Transverse colon (tissue), 4 donors: Measurements from ENCODE around the gene CDC25B. TPM values are rescaled to one million over a fixed set of nuclear protein-coding genes. Genes with fewer than 3 reads are reported as not detected.
"Not testable (repeated sequence)": the region's sequence is repeated elsewhere in the genome, so short reads cannot be mapped to it uniquely, and the experiment has no call there.

ENCODE experiments used
- DNase-seq: peaks from one replicate; pipeline ENCODE4 v3.0.0-alpha.2; 2019
- H3K27ac ChIP-seq, 4 donors: fragments of 200-600 bp; sonication (generic); 2 replicates each; pipeline ENCODE4 v1.5.1; 2016 to 2018; ENCODE audit warnings: inconsistent platforms in 4 of 4
- H3K27me3 ChIP-seq: fragments of 200-600 bp; sonication (generic); 2 replicates; pipeline ENCODE4 v1.5.1; 2017; ENCODE audit warnings: inconsistent platforms
- H3K36me3 ChIP-seq, 4 donors: fragments of 200-600 bp; sonication (generic); 2 replicates each; pipeline ENCODE4 v1.5.1; 2017 to 2019; ENCODE audit warnings: inconsistent platforms in 4 of 4
- H3K4me1 ChIP-seq, 4 donors: fragments of 200-600 bp; sonication (generic); 2 replicates each; pipeline ENCODE4 v1.5.1; 2017 to 2020; ENCODE audit warnings: inconsistent platforms in 4 of 4
- H3K4me3 ChIP-seq, 4 donors: fragments of 200-600 bp; sonication (generic); 1 replicate in 1 of 4; 2 replicates in 3 of 4; pipeline versions ENCODE4 v1.5.1 to v1.6.1; 2017 to 2019; ENCODE audit warnings: inconsistent platforms in 4 of 4
- H3K9me3 ChIP-seq, 2 donors: fragments of 200-600 bp; sonication (generic); 2 replicates each; pipeline ENCODE4 v1.5.1; 2017 to 2019; ENCODE audit warnings: inconsistent platforms in 2 of 2
- EP300 ChIP-seq: sonication (generic); formaldehyde crosslinking; IDR thresholded peaks from one replicate; pipeline ENCODE4 v1.6.1; 2017; ENCODE audit warnings: antibody characterized with exemption, low read depth
- POLR2A ChIP-seq: fragments of 450-650 bp; IDR thresholded peaks from one replicate; pipeline ENCODE4 v1.6.1; 2016; ENCODE audit warnings: antibody characterized with exemption, mild to moderate bottlenecking, moderate library complexity
- POLR2AphosphoS5 ChIP-seq, 3 donors: sonication (generic); formaldehyde crosslinking; IDR thresholded peaks; one replicate each; pipeline ENCODE4 v1.6.1; 2016; ENCODE audit warnings: antibody characterized with exemption in 3 of 3
- WGBS, 2 donors: methylation state at CpG; one replicate each; pipeline ENCODE4 v1.1.5; 2018; ENCODE audit warnings: low coverage in 1 of 2; 5-methylcytosine and 5-hydroxymethylcytosine counted together
- in situ Hi-C, 4 donors: fragments of 200-750 bp; cut with MboI; loops; one replicate each; pipeline versions ENCODE4 v1.15.0 to v1.15.1; 2017; ENCODE audit warnings: low sequenced_read_pairs in 3 of 4, low pct_ligation_motif_present in 1 of 4, low pct_unique_long_range_greater_than_20kb in 1 of 4
- intact Hi-C: fragments of 100-400 bp; cut with DNase I; formaldehyde crosslinking; loops from one replicate; pipeline ENCODE4 v1.15.1; 2023; ENCODE audit warnings: low total_unique reads
- total RNA-seq, 4 donors: library from RNA; depleted of rRNA; stranded (reverse); fragments of >200 nt; gene quantifications; one replicate each; pipeline ENCODE4 v1.1.0, GENCODE V29; 2016
- TF ChIP-seq, protein P1 (sequence below), 5 experiments: fragments of 200-600 bp in 3 of 5; fragments of 450-650 bp in 2 of 5; sonication (generic) in 3 of 5; IDR thresholded peaks; 1 replicate in 2 of 5; 2 replicates in 3 of 5; pipeline ENCODE4 v1.5.1; 2016 to 2017; ENCODE audit warnings: antibody characterized with exemption in 5 of 5, inconsistent platforms in 3 of 5, mild to moderate bottlenecking in 2 of 5, moderate library complexity in 1 of 5

Gene CDC25B
- total RNA-seq, 4 donors from 2014 or later = 14.1 to 89.4 (median 39.5) TPM

DNA sequence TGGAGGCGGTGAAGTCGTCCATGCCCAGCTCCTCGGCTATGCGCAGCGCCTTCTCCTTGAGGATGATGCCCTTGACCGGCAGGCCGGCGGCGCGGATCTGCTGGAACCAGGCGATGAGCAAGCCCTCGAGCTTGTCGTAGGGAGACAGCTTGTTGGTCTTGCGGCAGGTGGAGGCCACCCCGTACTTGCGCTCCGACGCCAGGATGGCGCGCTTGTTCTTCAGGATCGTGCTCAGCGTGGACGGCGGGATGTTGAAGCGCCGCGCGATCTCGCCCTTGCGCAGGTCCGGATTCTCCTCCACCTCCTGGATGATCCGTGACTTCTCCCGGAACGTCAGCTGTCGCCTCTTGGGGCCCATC lies 10.0 kb upstream of the CDC25B start:
- in situ Hi-C loops (no loop called here), intact Hi-C loops (loop anchor here (2.0 kb wide), 1 partner anchor 33 kb away; no protein-coding TSS in a partner anchor)
- H3K4me1 ChIP-seq = peaks cover 27 to 52% (median 40%) of the 10 kb centered on the region in 4 donors
- peak; percentile 56 for DNase-seq
- H3K27ac ChIP-seq = peak overlapping the region; percentile 80 to 84 (median 82)
- TF ChIP-seq POLR2A (no peak), POLR2AphosphoS5 (IDR thresholded peaks at IDR 0.05) (no peak), EP300 (no peak)
- TF ChIP-seq, protein P1, sequence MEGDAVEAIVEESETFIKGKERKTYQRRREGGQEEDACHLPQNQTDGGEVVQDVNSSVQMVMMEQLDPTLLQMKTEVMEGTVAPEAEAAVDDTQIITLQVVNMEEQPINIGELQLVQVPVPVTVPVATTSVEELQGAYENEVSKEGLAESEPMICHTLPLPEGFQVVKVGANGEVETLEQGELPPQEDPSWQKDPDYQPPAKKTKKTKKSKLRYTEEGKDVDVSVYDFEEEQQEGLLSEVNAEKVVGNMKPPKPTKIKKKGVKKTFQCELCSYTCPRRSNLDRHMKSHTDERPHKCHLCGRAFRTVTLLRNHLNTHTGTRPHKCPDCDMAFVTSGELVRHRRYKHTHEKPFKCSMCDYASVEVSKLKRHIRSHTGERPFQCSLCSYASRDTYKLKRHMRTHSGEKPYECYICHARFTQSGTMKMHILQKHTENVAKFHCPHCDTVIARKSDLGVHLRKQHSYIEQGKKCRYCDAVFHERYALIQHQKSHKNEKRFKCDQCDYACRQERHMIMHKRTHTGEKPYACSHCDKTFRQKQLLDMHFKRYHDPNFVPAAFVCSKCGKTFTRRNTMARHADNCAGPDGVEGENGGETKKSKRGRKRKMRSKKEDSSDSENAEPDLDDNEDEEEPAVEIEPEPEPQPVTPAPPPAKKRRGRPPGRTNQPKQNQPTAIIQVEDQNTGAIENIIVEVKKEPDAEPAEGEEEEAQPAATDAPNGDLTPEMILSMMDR (IDR thresholded peaks at IDR 0.05) = no peak
- 6% methylated on average over 7 of the region's 35 CpGs; no CpG with 5 or more reads in 1 of the 2 donors for WGBS, 2 donors
- H3K4me3 ChIP-seq = peak overlapping the region; percentile 19 to 61 (median 48)
- H3K27me3 ChIP-seq = no peaks in the 10 kb centered on the region
- H3K36me3 ChIP-seq = no peaks in the 10 kb centered on the region
- H3K9me3 ChIP-seq = no peaks in the 10 kb centered on the region

DNA sequence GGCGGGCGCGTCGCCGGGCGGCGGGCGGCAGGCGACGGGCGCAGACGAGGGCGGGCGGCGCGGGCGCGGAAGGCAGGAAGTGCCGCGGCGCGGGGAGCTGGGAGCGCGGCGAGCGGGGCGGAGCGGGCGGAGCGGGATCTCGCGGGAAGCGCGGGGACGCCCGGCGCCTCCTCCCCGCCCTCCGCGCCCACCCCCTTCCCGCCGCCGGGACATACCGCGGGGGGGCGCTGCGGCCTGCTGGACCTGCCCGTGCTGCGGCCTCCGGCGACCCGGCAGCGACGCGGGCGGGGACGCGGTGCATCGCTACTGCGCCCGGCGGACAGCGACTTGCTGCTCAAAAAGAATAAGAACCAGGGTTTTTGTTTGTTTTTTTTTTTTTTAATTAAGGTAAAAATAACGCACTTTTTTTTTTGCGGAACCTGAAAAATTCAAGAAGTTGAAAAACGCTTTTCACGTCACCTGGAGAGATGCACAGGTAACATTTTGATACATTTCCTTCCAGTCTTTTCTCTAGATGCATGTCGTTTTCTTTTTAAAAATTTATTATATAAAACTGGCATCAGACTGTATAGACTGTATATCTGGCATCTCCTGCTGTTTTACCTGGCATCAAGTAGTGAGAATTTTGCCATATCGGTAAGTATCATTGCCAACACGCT lies 9.3 kb upstream of the CDC25B start, which contains the start of gene CENPB:
CENPB (minus strand) TSS at position 76 of the 659 bp plus-strand sequence. CDS start 257 bp downstream, outside the sequence.
- H3K27me3 ChIP-seq = no peaks in the 10 kb centered on the region
- 6 to 27% methylated on average over 7 to 27 of the region's 70 CpGs for WGBS, 2 donors
- peaks cover 26 to 50% (median 38%) of the 10 kb centered on the region in 4 donors for H3K4me1 ChIP-seq
- intact Hi-C loops = loop anchor here (2.0 kb wide), 1 partner anchor 32 kb away; no protein-coding TSS in a partner anchor
- no peaks in the 10 kb centered on the region for H3K9me3 ChIP-seq
- H3K36me3 ChIP-seq = no peaks in the 10 kb centered on the region
- in situ Hi-C loops = no loop called here
- H3K4me3 ChIP-seq = peak within 1 kb of the TSS; percentile 20 to 61 (median 48)
- DNase-seq = peak; percentile 94
- TF ChIP-seq POLR2AphosphoS5 (IDR thresholded peaks at IDR 0.05) (peak in 2 of 3 donors; percentile 21 to 53), POLR2A (no peak)
- TF ChIP-seq, protein P1 (IDR thresholded peaks at IDR 0.05) = peak; percentile 58 to 91 (median 76)
- peak within 1 kb of the TSS; percentile 80 to 84 (median 82) for H3K27ac ChIP-seq

DNA sequence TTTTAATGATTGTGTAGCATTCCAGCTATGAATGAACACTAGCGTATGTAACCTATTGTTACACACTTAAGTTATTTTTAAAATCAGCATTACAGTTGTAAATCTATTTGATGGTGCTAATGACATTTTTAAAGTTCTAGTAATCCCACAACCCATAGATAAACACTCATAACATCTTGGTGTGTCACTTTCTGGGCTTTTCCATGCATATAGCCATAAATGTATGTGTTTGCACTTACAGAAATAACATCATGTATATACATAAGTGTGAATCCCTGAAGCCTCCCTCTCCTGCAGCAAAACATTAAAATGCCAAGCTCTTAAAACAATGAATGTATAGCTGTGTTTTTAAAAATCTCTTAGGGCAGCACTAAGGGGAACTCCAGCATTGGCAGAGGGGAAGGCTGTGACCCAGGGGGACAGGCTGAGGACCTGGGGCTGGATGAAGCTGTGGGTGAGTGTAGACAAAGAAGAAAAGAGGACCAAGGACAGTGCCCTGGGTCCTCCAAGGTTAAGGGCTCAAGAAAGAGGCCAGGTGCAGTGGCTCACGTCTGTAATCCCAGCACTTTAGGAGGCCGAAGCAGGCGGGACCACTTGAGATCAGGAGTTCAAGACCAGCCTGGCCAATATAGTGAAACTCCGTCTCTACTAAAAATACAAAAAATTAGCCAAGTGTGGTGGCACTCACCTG lies 8.6 kb upstream of the CDC25B start:
- H3K36me3 ChIP-seq = no peaks in the 10 kb centered on the region
- peak overlapping the region in 1 of 4 donors; percentile 37 for H3K4me3 ChIP-seq
- intact Hi-C loops (loop anchor here (2.0 kb wide), 1 partner anchor 31 kb away; no protein-coding TSS in a partner anchor), in situ Hi-C loops (no loop called here)
- H3K4me1 ChIP-seq = peaks cover 26 to 50% (median 38%) of the 10 kb centered on the region in 4 donors
- H3K27me3 ChIP-seq = no peaks in the 10 kb centered on the region
- TF ChIP-seq POLR2A = no peak
- no peak for TF ChIP-seq POLR2AphosphoS5 (IDR thresholded peaks at IDR 0.05)
- TF ChIP-seq EP300 = no peak
- TF ChIP-seq, protein P1 (IDR thresholded peaks at IDR 0.05) = no peak
- H3K27ac ChIP-seq = peak overlapping the region; percentile 26 to 63 (median 52)
- 66 to 69% methylated on average over 5 of the region's 5 CpGs for WGBS, 2 donors
- no peaks in the 10 kb centered on the region for H3K9me3 ChIP-seq
- no peak for DNase-seq

DNA sequence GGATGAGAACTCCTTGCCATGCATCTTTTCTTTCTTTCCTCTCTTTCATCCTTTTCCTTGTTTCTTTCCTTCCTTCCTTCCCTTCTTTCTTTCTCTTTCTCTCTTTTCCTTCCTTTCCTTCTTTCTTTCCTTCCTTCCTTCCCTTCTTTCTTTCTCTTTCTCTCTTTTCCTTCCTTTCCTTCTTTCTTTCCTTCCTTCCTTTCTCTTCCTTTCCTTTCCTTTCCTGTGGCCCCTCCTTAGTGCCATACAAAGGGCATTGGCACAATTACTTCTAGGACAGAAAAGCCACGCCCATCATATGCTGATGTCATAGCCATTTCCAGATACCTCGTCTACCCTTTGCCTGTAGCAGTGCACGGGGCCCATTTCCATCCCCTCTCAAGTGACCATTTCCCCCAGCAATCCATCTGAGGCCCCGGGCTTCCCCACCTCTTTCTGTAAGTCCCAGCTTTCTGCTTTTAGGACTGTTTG lies 7.4 kb upstream of the CDC25B start:
- Histone ChIP-seq H3K9me3 (no peaks in the 10 kb centered on the region), H3K36me3 (no peaks in the 10 kb centered on the region), H3K4me1 (peaks cover 26 to 45% (median 36%) of the 10 kb centered on the region in 4 donors), H3K4me3 (no peak overlapping the region), H3K27me3 (no peaks in the 10 kb centered on the region), H3K27ac (peak overlapping the region; percentile 26 to 63 (median 52))
- intact Hi-C loops = no loop called here
- DNase-seq = peak; percentile 74
- in situ Hi-C loops = no loop called here
- TF ChIP-seq POLR2A (no peak), EP300 (no peak)
- 12 to 33% methylated on average over 4 of the region's 4 CpGs for WGBS, 2 donors

DNA sequence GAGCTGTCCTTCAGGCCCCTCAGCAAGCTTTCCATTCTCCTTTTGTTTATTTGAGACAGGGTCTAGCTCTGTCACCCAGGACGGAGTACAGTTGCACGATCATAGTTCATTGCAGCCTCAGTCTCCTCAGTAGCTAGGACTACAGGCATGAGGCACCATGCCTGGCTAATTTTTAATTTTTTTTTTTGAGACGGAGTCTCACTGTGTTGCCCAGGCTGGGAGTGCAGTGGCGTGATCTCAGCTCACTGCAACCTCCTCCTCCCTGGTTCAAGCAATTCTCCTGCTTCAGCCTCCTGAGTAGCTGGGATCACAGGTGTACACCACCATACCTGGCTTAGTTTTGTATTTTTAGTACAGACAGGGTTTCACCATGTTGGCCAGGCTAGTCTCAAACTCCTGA lies 6.9 kb upstream of the CDC25B start:
- Histone ChIP-seq H3K4me1 (peaks cover 23 to 40% (median 31%) of the 10 kb centered on the region in 4 donors), H3K27ac (peak overlapping the region in 3 of 4 donors; percentile 26 to 63 (median 44))
- H3K9me3 ChIP-seq, DNase-seq, H3K27me3 ChIP-seq, in situ Hi-C loops, intact Hi-C loops, H3K4me3 ChIP-seq, H3K36me3 ChIP-seq: not testable (repeated sequence)
- WGBS, 2 donors = 80 to 93% methylated on average over 2 to 4 of the region's 4 CpGs

DNA sequence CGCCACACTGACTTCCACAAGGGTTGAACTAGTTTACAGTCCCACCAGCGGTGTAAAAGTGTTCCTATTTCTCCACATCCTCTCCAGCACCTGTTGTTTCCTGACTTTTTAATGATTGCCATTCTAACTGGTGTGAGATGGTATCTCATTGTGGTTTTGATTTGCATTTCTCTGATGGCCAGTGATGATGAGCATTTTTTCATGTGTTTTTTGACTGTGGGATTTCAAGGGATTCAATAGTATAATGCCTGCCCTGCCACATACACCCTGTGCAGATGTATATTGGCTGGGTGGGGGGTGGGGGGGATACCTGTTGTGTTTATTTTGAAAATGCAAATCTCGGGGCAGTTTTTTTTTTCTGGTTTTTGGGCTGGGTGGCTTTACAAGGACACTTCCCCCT lies 1.9 kb upstream of the CDC25B start:
- in situ Hi-C loops = not testable (repeated sequence)

More for the DNA sequence above, 1.9 kb upstream of the CDC25B start:
- Histone ChIP-seq H3K27ac (peak overlapping the region in 1 of 4 donors; percentile 94), H3K4me1 (peaks cover 16 to 32% (median 29%) of the 10 kb centered on the region in 4 donors)
- intact Hi-C loops, H3K27me3 ChIP-seq, H3K36me3 ChIP-seq, DNase-seq, H3K4me3 ChIP-seq, H3K9me3 ChIP-seq: not testable (repeated sequence)
- 29 to 61% methylated on average over 1 of the region's 3 CpGs for WGBS, 2 donors
